MM.1S (cell line): ENCODE measurements around the gene KLC4.

Experiments
- CTCF ChIP-seq: fragments of 300-600 bp; sonication (generic); IDR thresholded peaks from 2 replicates; pipeline ENCODE4 v1.5.1; 2016; ENCODE audit warnings: antibody characterized with exemption, low read length, mixed read lengths
- EZH2 ChIP-seq: fragments of 300-600 bp; sonication (generic); optimal IDR thresholded peaks from 2 replicates; pipeline ENCODE3; 2017; ENCODE audit warnings: low read depth, mild to moderate bottlenecking, antibody characterized with exemption, low read length, mixed read lengths
- EZH2phosphoT487 ChIP-seq: fragments of 300-600 bp; sonication (generic); IDR thresholded peaks from 2 replicates; pipeline ENCODE4 v1.6.1; 2018; ENCODE audit warnings: antibody characterized with exemption, low read length

GRCh38 chr6:43088654-43089056, 29.2 kb downstream of the KLC4 start:
- TF ChIP-seq CTCF (no peak), EZH2 (no peak), EZH2phosphoT487 (no peak)
